GM08714 (cell line): ENCODE measurements around the gene VCL.
"Not testable (repeated sequence)": the region's sequence is repeated elsewhere in the genome, so short reads cannot be mapped to it uniquely, and the experiment has no call there.

Experiments used
- H3K4me3 ChIP-seq: fragments of 200-500 bp; sonication (Bioruptor generic); 2 replicates; pipeline ENCODE4 v1.5.1; 2014; ENCODE audit warnings: mild to moderate bottlenecking, low read length, inconsistent platforms
- ZNF274 ChIP-seq: IDR thresholded peaks from 2 replicates; pipeline ENCODE4 v1.6.1; 2012; ENCODE audit warnings: mild to moderate bottlenecking, low read depth, low read length

VCL gene

DNA sequence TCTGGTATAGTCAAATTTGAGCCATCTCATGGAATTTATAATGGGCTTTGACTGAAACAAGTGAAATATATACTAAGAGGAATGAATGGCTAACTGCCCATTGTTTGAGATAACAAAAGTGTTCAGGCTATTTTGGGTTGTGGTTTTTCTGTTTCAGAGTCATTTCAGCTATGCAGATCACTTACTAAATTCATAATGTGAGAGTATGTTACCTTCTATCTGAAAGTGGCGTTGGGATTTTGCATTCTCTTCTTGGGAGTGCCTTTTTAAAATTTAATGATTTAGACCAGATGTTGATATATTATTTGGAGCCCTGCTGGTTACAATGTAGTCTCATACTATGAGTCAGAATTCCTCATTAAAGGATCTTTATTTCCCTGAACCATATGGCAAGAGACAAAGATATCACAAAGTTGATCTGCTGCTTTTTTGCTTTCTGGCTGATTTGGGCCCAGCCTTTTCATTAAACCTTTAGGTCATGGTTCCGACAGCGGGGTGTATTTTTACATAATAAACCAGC is 10.4 kb downstream of the VCL start:
- H3K4me3 ChIP-seq = no peak overlapping the region
- no peak for TF ChIP-seq ZNF274

DNA sequence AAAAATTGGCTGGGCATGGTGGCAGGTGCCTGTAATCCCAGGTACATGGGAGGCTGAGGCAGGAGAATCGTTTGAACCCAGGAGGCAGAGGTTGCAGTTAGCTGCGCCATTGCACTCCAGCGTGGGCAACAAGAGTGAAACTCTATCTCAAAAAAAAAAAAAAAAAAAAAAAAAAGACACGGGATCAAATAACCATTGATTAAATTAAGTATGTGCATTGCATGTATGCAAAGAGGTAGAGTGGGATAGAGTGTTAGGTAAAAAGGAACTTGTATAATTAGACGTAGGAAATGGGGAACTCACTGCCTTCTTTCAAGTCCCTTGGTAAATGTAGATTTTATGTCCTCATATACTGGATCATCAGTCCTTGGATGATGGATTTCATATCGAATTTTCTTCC is 13.1 kb downstream of the VCL start:
- H3K4me3 ChIP-seq = no peak overlapping the region
- no peak for TF ChIP-seq ZNF274

DNA sequence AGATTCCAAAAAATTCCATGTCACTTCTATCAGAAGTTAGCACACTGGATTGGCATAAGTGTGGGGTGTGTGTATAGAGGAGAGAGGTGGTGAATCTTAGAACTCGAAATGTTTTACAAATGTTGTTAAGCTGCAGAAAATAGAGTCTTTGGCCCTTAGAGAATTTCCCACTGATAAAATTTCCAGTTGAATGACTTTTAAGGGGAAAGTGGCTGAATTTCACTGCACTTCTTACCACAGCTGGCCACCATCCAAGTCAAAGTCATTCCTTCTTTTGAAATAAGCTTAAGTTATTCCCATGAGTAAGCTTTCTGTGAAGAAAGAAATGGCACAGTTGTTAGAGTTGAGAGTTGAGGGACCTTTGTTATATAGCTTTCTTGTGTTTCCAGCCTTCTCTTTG is 13.9 kb downstream of the VCL start:
- H3K4me3 ChIP-seq = no peak overlapping the region
- TF ChIP-seq ZNF274 = no peak

DNA sequence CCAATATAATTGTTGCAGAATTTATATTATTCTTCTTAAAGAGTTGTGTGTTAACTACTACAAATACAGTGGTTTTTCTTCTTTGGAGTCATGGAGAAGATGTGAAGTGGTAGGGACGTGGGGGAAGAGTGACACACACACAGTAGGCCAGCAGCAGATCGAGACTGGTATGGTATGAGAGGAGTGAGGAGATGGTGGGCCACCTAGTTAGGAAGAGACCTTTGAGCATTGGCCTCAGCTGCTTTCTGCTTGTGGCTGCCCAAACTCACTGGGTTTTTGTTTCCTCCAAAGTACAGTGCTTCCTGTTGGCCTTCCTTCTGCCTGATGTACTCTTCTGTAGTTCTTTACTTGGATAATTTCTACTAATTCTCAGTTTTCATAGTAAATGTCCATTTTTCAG is 14.6 kb downstream of the VCL start:
- TF ChIP-seq ZNF274 = no peak
- H3K4me3 ChIP-seq = no peak overlapping the region

DNA sequence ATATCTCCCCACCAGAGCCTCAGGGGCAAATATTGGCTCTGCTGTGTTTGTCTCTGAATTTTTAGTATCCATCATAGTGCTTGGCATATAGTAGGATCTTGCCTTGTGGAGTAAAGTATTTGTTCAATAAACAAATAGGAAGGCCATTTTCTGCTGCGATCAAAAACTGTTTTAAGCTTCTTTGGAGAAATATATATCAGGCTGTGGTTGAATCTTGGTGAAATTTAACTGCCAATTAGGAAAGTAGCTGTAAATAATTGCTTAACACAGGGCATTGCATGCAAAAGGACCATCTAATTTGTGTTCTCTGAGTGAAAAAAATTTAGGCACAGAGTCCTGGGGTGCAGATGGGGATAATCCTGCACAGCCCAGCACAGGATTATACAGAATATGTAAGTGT is 15.1 kb downstream of the VCL start:
- no peak overlapping the region for H3K4me3 ChIP-seq
- TF ChIP-seq ZNF274 = no peak

DNA sequence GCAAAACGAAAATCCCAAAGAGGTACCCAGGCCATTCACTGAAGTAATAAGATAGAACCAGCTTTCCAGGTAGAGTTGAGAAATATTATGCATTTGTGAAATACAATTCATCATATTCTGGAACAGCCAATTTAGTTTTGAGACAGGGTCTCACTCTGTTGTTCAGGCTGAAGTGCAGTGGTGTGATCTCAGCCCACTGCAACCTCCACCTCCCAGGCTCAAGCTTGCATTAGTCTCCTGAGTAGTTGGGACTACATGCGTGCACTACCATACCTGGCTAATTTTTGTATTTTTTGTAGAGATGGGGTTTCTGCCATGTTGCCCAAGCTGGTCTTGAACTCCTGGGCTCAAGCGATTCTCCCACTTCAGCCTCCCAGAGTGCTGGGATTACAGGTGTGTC is 16.7 kb downstream of the VCL start:
- not testable (repeated sequence) for H3K4me3 ChIP-seq

DNA sequence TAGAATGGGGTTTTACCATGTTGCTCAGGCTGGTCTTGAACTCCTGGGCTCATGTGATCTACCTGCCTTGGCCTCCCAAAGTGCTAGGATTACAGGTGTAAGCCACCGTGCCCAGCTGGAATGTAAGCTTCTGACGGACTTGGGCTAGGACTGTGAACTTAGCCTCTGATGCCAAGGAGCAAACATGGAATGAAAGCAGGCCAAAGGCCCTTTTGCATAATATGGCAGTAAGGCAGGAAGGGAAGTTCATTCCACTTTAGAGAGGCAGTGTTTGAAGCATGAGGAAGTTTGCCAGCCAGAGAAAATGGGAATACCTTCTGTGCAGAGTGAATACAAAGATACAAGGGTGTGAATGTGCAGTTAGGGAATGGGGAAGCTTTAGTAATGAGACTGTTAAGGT is 20.3 kb downstream of the VCL start:
- TF ChIP-seq ZNF274 = no peak
- no peak overlapping the region for H3K4me3 ChIP-seq

DNA sequence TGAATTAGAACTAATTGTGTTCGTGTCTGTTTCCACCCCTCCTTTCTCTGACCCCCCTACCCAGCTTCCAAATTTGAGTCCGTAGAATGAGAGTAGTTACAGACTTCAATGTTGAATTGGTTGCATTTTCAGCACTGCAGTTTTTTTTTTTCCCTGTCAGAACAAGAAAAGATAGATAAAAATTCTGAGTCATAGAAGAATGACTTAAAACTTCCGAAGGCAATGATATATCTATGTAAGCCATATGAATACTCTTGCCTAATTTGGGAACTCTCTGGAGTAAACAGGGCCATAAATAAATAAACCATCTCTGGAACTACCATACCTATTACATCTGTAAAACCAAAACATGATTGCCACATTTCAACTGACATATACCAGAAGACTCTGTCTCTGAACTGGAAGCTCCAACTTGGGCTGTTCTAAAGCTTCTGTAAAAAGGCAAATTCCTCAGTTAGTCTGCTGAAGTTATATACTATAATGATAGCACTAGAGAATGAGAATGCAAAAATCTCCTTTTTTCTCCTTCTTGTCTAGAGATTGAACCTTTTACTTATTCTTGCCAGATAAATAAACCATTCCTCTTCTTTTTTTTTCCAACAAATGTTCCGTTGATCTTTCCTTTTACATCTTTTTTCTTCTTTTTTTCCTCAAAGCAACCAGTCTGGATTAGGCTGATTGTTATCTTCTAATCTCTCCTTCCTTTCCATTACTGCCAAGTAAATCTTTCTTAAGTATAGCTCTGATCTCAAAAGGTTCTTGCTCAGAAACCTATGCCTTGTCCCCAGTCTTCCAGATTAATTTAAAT is 23.5 kb downstream of the VCL start:
- no peak overlapping the region for H3K4me3 ChIP-seq
- TF ChIP-seq ZNF274 = no peak

DNA sequence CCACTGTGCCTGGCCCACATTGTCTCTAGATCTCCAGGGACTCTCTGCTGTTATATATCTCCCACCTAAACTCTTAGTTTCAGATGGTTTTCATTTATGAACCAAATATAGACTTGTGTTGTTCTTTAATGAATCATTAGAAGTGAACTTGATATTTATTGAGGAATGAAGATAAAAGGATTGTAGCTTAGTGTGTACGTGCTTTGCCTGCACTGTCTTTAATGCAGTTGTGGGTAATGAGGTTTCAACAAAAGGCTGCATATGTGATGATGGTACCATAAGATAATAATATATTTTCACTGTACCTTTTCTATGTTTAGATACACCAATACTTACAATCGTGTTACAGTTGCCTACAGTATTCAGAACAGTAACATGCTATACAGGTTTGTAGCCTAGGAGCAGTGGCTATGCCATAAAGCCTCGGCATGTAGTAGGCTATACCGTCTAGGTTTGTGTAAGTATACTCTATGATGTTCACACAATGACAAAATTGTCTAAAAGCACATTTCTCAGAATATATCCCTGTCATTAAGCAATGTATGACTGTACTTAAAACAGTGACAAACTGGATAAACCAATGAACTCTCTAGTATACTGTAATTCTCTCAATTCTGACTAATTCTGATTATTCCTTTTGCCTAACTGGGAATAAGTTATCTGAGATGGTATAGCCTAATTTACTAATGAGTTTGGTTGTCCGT is 25.2 kb downstream of the VCL start:
- no peak for TF ChIP-seq ZNF274
- no peak overlapping the region for H3K4me3 ChIP-seq

DNA sequence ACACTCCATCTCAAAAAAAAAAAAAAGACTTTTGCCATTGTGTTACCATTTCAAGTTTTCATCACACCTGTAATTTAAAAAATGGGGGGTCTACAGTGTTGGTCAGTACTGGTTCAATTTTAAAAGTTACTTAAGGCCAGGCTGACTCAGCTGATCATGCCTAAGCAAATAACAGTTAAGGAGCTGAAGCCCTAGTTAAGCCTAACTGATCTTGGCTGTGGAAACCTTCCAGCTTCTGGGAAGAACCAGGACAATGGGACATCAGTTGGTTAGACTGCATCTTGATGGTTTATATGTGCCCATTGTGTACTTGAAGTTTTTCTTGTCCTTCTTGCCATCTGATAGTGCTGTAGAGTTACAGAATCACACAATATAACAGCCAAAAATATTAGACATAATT is 26.7 kb downstream of the VCL start:
- no peak overlapping the region for H3K4me3 ChIP-seq
- no peak for TF ChIP-seq ZNF274

DNA sequence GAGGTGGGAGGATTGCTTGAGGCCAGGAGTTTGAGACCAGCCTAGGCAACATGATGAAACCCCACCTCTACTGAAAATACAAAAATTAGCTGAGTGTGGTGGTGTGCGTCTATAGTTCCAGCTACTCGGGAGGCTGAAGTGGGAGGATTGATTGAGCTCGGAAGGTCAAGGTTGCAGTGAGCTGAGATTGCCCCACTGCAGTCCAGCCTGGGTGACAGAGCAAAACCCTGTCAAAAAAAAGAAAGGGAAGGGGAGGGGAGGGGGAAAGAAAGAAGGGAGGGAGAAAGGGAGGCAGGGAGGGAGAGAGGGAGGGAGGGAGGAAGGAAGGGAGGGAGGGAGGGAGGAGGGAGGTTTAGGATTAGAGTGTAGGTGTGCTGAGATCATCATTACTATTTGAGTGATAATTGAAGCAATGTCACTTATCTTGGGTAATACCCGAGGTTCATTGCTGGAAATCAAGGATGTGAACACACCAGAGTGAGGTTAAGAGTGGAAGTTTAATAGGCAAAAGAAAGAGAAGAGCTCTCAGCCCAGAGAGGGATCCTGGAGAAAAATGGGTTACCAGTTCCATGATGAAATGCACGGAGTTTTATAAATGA is 27.6 kb downstream of the VCL start:
- TF ChIP-seq ZNF274 = no peak
- no peak overlapping the region for H3K4me3 ChIP-seq

DNA sequence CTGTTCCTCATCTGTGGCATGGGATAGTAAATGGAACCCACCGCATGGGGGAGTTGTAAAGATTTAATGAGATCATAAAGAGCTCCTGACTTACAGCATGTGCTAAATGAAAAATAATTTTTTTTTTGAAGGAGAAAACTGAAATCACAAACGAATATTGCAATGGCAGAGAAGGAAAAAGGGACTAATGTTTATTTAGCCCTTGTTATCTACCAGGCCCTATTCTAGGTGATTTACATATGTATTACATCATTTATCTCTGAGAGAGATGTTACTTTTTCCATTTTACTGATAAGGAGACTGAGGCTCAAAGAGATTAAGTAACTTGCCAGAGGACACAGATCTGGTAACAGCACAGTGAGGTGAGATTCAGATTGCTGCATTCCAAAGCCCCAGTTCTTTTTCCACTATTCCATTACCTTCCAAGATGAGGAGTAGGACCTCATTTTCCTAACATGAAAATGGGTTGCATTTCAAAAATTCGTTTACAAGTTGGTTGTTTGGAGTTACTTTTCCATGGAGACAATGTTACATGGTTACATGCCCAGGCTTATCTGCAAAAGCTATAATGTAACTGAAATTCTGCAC is 28.6 kb downstream of the VCL start:
- TF ChIP-seq ZNF274 = no peak
- no peak overlapping the region for H3K4me3 ChIP-seq

DNA sequence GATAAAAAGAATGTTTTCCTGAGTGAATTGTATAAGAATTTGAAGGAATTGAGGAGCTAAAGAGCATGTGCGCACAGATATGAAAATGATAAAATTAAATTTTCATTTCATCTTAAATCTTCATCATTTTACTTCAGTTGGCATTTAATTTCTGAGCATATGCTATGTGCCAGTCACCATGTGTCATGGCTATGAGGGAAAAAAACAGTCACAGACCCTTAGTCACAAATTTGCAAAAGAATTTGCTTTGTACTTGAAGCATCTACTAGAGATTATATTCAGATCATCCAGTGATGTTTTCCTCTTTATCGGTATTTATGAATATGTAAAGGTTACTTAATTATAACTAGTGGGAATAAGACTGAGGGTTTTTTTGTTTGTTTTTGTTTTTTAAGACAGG is 29.8 kb downstream of the VCL start:
- TF ChIP-seq ZNF274 = no peak
- no peak overlapping the region for H3K4me3 ChIP-seq

DNA sequence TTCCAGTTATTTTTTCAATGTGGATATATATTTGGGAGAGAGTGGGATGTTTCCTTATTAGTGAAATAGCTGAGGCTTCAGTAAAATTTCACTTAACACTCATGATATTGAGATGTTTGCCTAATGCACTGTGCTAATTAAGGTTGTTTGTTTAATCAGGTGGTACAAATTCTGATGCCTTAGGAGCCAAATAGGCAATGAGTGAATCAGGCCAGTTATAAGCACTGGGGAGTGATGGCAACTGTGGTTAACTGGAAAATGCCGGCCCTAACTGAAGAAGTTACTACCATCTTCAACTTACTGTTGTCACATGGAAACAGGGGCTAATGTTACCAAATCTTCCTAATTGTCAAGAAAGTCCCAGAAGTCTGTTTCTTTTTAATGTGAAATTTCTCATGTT is 32.0 kb downstream of the VCL start:
- no peak overlapping the region for H3K4me3 ChIP-seq
- no peak for TF ChIP-seq ZNF274

DNA sequence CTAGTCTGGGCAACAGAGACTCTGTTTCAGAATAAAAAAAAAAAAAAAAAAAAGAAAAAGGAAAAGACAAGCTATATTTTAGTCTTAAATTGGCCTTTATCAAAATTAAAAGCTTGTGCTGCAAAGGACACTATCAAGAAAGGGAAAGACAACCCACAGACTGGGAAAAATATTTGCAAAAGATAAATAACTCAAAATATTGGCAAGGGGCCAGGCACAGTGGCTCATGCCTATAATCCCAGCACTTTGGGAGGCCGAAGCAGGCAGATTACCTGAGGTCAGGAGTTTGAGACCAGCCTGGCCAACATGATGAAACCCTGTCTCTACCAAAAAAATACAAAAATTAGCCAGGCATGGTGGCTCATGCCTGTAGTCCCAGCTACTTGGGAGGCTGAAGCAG is 34.3 kb downstream of the VCL start:
- H3K4me3 ChIP-seq = not testable (repeated sequence)
